ENCODE measurements around the gene C6orf118.

C6orf118 gene

DNA sequence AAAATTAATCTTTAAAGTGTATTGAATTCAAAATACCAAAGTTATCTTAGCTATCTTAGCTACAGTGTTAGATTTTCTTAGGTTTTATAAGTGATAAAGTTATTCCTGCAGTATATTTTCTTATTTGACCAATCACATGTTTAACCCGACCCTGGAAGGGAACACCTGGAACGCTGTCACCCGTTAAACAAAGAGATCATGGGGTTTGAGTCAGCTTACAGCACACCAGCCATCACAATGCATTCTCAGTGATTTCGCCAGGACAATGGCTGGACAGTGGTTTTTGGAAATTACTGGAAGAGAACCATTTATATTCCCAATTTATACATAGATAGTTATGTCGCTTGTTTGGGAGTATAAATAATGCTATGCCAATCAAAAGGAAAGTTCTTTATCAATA, 10.5 kb downstream of the C6orf118 start:
- TF ChIP-seq, protein P1, sequence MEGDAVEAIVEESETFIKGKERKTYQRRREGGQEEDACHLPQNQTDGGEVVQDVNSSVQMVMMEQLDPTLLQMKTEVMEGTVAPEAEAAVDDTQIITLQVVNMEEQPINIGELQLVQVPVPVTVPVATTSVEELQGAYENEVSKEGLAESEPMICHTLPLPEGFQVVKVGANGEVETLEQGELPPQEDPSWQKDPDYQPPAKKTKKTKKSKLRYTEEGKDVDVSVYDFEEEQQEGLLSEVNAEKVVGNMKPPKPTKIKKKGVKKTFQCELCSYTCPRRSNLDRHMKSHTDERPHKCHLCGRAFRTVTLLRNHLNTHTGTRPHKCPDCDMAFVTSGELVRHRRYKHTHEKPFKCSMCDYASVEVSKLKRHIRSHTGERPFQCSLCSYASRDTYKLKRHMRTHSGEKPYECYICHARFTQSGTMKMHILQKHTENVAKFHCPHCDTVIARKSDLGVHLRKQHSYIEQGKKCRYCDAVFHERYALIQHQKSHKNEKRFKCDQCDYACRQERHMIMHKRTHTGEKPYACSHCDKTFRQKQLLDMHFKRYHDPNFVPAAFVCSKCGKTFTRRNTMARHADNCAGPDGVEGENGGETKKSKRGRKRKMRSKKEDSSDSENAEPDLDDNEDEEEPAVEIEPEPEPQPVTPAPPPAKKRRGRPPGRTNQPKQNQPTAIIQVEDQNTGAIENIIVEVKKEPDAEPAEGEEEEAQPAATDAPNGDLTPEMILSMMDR (IDR thresholded peaks at IDR 0.05; ENCODE audit: low read depth, low read length, missing control alignments): no peak

GRCh38 chr6:165298402-165298801, 11.0 kb downstream of the C6orf118 start:
- Histone ChIP-seq H3K27me3 (replicated peaks) (no peaks in the 10 kb centered on the region), H3K36me3 (replicated peaks) (no peaks in the 10 kb centered on the region), H3K27ac (no peak overlapping the region), H3K4me3 (ENCODE audit: low read depth, low read length) (no peak overlapping the region)
- TF ChIP-seq, protein P1 (IDR thresholded peaks at IDR 0.05; ENCODE audit: low read depth, low read length, missing control alignments): no peak
- in situ Hi-C loops (cut with HindIII; ENCODE audit: low pct_ligation_motif_present, low sequenced_read_pairs): no loop called here
- DNase-seq: no peak

More for the DNA sequence above, 10.5 kb downstream of the C6orf118 start:
- no peak overlapping the region for H3K4me3 ChIP-seq (ENCODE audit: low read depth, low read length)
- in situ Hi-C loops (cut with HindIII; ENCODE audit: low pct_ligation_motif_present, low sequenced_read_pairs): no loop called here
- H3K27ac ChIP-seq: no peak overlapping the region
- H3K27me3 ChIP-seq (replicated peaks): no peaks in the 10 kb centered on the region
- no peaks in the 10 kb centered on the region for H3K36me3 ChIP-seq (replicated peaks)
- DNase-seq: no peak

GRCh38 chr6:165292657-165293056, 16.7 kb downstream of the C6orf118 start:
- DNase-seq: no peak
- H3K27me3 ChIP-seq (replicated peaks): no peaks in the 10 kb centered on the region
- no peaks in the 10 kb centered on the region for H3K36me3 ChIP-seq (replicated peaks)
- no peak overlapping the region for H3K27ac ChIP-seq
- no peak overlapping the region for H3K4me3 ChIP-seq (ENCODE audit: low read depth, low read length)
- TF ChIP-seq, protein P1 (IDR thresholded peaks at IDR 0.05; ENCODE audit: low read depth, low read length, missing control alignments): no peak
- in situ Hi-C loops (cut with HindIII; ENCODE audit: low pct_ligation_motif_present, low sequenced_read_pairs): no loop called here

GRCh38 chr6:165274611-165275010, 34.8 kb downstream of the C6orf118 start:
- H3K36me3 ChIP-seq (replicated peaks): no peaks in the 10 kb centered on the region
- DNase-seq: no peak
- in situ Hi-C loops (cut with HindIII; ENCODE audit: low pct_ligation_motif_present, low sequenced_read_pairs): no loop called here

GRCh38 chr6:165272585-165272984, 36.8 kb downstream of the C6orf118 start:
- Histone ChIP-seq H3K27me3 (replicated peaks) (no peaks in the 10 kb centered on the region), H3K36me3 (replicated peaks) (no peaks in the 10 kb centered on the region), H3K27ac (no peak overlapping the region), H3K4me3 (ENCODE audit: low read depth, low read length) (no peak overlapping the region)
- TF ChIP-seq, protein P1 (IDR thresholded peaks at IDR 0.05; ENCODE audit: low read depth, low read length, missing control alignments): no peak
- in situ Hi-C loops (cut with HindIII; ENCODE audit: low pct_ligation_motif_present, low sequenced_read_pairs): no loop called here
- DNase-seq: no peak

More at GRCh38 chr6:165274611-165275010, 34.8 kb downstream of the C6orf118 start:
- no peak overlapping the region for H3K4me3 ChIP-seq (ENCODE audit: low read depth, low read length)
- H3K27ac ChIP-seq: no peak overlapping the region
- no peaks in the 10 kb centered on the region for H3K27me3 ChIP-seq (replicated peaks)
- TF ChIP-seq, protein P1 (IDR thresholded peaks at IDR 0.05; ENCODE audit: low read depth, low read length, missing control alignments): no peak

DNA sequence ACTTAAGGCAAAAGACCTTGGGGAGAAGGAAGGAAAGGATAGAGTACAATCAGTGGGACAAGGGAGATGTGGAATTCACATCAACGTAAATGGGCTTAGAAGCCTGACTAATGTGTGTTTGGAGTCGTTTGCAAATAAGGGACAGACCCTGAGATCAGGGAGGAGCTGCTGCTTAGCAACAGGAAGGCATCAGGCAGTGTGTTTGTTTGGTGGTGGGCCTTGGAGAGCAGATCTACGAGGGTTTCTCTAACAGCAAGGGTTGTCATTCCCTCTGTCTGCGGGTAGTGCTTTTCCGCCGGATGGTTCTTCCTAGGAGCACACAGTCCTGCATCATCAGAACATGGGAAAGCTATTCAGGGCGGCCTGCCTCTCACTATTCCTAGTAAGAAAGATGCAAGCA, 40.4 kb downstream of the C6orf118 start:
- Histone ChIP-seq H3K36me3 (replicated peaks) (no peaks in the 10 kb centered on the region), H3K27ac (no peak overlapping the region), H3K4me3 (ENCODE audit: low read depth, low read length) (no peak overlapping the region), H3K27me3 (replicated peaks) (no peaks in the 10 kb centered on the region)
- in situ Hi-C loops (cut with HindIII; ENCODE audit: low pct_ligation_motif_present, low sequenced_read_pairs): no loop called here
- DNase-seq: no peak
- TF ChIP-seq, protein P1 (IDR thresholded peaks at IDR 0.05; ENCODE audit: low read depth, low read length, missing control alignments): no peak

Data from brain microvascular endothelial cell (primary cell).